Liver (tissue), 9 donors: ENCODE results near the gene CNST. TPM values are rescaled to one million over a fixed set of nuclear protein-coding genes. Genes with fewer than 3 reads are reported as not detected.

Experiments
- DNase-seq: peaks from one replicate; pipeline ENCODE4 v3.0.0-alpha.2; 2017; ENCODE audit warnings: low spot score
- H3K27ac ChIP-seq, 2 donors: one replicate each; pipeline ENCODE4 v1.7.0; 2013; ENCODE audit warnings: inconsistent platforms in 2 of 2, low read length in 2 of 2, control low read depth in 1 of 2, low read depth in 1 of 2, mild to moderate bottlenecking in 1 of 2
- H3K27me3 ChIP-seq, 4 donors: one replicate each; pipeline versions ENCODE4 v1.6.1 to v1.7.0; 2013; ENCODE audit warnings: low read length in 3 of 4, inconsistent platforms in 1 of 4, mild to moderate bottlenecking in 1 of 4, moderate library complexity in 1 of 4; ENCODE audit not compliant: control insufficient read depth in 4 of 4, insufficient read depth in 4 of 4
- H3K36me3 ChIP-seq, 4 donors: one replicate each; pipeline versions ENCODE4 v1.6.1 to v1.7.0; 2013; ENCODE audit warnings: low read length in 3 of 4, mild to moderate bottlenecking in 3 of 4, low read depth in 1 of 4, moderate library complexity in 1 of 4; ENCODE audit not compliant: control insufficient read depth in 4 of 4, insufficient read depth in 3 of 4
- H3K4me1 ChIP-seq, 4 donors: one replicate each; pipeline versions ENCODE4 v1.6.1 to v1.7.0; 2013; ENCODE audit warnings: low read length in 3 of 4, mild to moderate bottlenecking in 3 of 4, moderate library complexity in 1 of 4; ENCODE audit not compliant: control insufficient read depth in 4 of 4, insufficient read depth in 4 of 4
- H3K4me3 ChIP-seq, 3 donors: one replicate each; pipeline versions ENCODE4 v1.6.1 to v1.7.0; 2013; ENCODE audit warnings: low read length in 3 of 3, control low read depth in 1 of 3, low read depth in 1 of 3, mild to moderate bottlenecking in 1 of 3
- H3K9ac ChIP-seq, 2 donors: one replicate each; pipeline ENCODE4 v1.7.0; 2013; ENCODE audit warnings: low read length in 2 of 2, mild to moderate bottlenecking in 2 of 2, moderate library complexity in 2 of 2, control low read depth in 1 of 2, low read depth in 1 of 2
- H3K9me3 ChIP-seq, 4 donors: one replicate each; pipeline versions ENCODE4 v1.6.1 to v1.7.0; 2013; ENCODE audit warnings: low read length in 3 of 4; ENCODE audit not compliant: control insufficient read depth in 4 of 4
- GABPA ChIP-seq, 2 donors: IDR thresholded peaks in 1 of 2; conservative IDR thresholded peaks in 1 of 2; 2 replicates each; pipeline ENCODE4 v1.6.1; 2016; ENCODE audit warnings: antibody characterized with exemption in 2 of 2, mild to moderate bottlenecking in 1 of 2, moderate library complexity in 1 of 2
- HNF4A ChIP-seq, 2 donors: conservative IDR thresholded peaks; 2 replicates each; pipeline ENCODE4 v1.6.1; 2016; ENCODE audit warnings: antibody characterized with exemption in 2 of 2, mild to moderate bottlenecking in 2 of 2
- JUND ChIP-seq, 2 donors: IDR thresholded peaks; 2 replicates each; pipeline ENCODE4 v1.6.1; 2016; ENCODE audit warnings: antibody characterized with exemption in 2 of 2
- NR2F2 ChIP-seq: IDR thresholded peaks from 2 replicates; pipeline ENCODE4 v1.6.1; 2016; ENCODE audit warnings: antibody characterized with exemption
- RAD21 ChIP-seq, 2 donors: IDR thresholded peaks; 2 replicates each; pipeline ENCODE4 v1.6.1; 2016; ENCODE audit warnings: antibody characterized with exemption in 2 of 2, mild to moderate bottlenecking in 2 of 2
- RXRA ChIP-seq, 2 donors: IDR thresholded peaks; 2 replicates each; pipeline ENCODE4 v1.6.1; 2017 to 2018; ENCODE audit warnings: antibody characterized with exemption in 2 of 2, mild to moderate bottlenecking in 1 of 2
- YY1 ChIP-seq: IDR thresholded peaks from 2 replicates; pipeline ENCODE4 v1.6.1; 2016; ENCODE audit warnings: antibody characterized with exemption, mild to moderate bottlenecking
- WGBS: extraction: QIAGEN DNeasy Blood & Tissue Kit; methylation state at CpG from one replicate; pipeline ENCODE4 v1.1.7; 2013; 5-methylcytosine and 5-hydroxymethylcytosine counted together
- polyA plus RNA-seq, 2 donors: library from polyadenylated mRNA; stranded (reverse) in 1 of 2; unstranded in 1 of 2; fragments of 200-250 nt in 1 of 2; fragments of >200 nt in 1 of 2; fragmentation: Nextera tagmentation in 1 of 2; extraction: Ambion mirVana in 1 of 2; gene quantifications; one replicate each; pipeline versions ENCODE4 v1.2.1 to v1.2.3, GENCODE V29; 2013 to 2015
- total RNA-seq, 2 donors: library from RNA; depleted of rRNA; stranded (reverse); fragments of >200 nt; gene quantifications; one replicate each; pipeline ENCODE4 v1.2.3, GENCODE V29; 2014
- TF ChIP-seq, protein P1 (sequence below): IDR thresholded peaks from 2 replicates; pipeline ENCODE4 v1.6.1; 2016; ENCODE audit warnings: antibody characterized with exemption
- TF ChIP-seq, protein P2 (sequence below): IDR thresholded peaks from 2 replicates; pipeline ENCODE4 v1.6.1; 2016; ENCODE audit warnings: antibody characterized with exemption
- TF ChIP-seq, protein P3 (sequence below): fragments of 150-350 bp; IDR thresholded peaks from 2 replicates; pipeline ENCODE4 v1.5.1; 2017; ENCODE audit warnings: improper control_type of control experiment, low read depth, low read length; ENCODE audit not compliant: missing input control
- TF ChIP-seq, protein P4 (sequence below): IDR thresholded peaks from 2 replicates; pipeline ENCODE4 v1.6.1; 2016; ENCODE audit warnings: antibody characterized with exemption
- donor health status: healthy.
- donor health status: healthy.
- donor health status: healthy.
- donor health status: healthy.
- donor health status: healthy.

The CNST gene
- total and polyA plus RNA-seq, 4 donors, result 6.1 to 36.3 (median 12.1) TPM

DNA sequence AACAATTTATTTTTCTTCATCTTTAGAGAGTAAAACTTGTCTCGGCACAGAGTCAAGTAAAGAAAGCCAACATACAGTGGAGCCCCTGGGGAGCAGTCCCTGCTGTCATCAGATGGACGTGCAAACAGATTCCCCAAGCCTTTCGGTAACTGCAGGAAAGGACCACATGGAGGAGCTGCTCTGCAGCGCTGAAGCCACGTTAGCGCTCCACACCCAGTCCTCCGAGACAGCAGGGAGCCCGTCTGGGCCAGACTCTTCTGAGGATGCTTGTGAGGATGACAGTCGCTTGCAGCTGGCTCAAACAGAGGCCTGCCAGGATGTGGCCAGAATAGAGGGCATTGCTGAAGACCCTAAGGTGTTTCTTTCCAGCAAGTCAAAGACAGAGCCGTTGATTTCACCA, 80.9 kb downstream of the CNST start:
- Histone ChIP-seq H3K4me3 (no peak overlapping the region), H3K27me3 (no peaks in the 10 kb centered on the region), H3K9me3 (no peaks in the 10 kb centered on the region), H3K27ac (no peak overlapping the region), H3K36me3 (peaks cover 5 to 52% (median 35%) of the 10 kb centered on the region in 4 donors), H3K4me1 (no peaks in the 10 kb centered on the region), H3K9ac (no peak overlapping the region)
- WGBS, result 73% methylated on average over 10 of the region's 10 CpGs
- TF ChIP-seq RAD21 (IDR thresholded peaks at IDR 0.05) (peak; percentile 36 to 57), NR2F2 (no peak)
- DNase-seq, result no peak

DNA sequence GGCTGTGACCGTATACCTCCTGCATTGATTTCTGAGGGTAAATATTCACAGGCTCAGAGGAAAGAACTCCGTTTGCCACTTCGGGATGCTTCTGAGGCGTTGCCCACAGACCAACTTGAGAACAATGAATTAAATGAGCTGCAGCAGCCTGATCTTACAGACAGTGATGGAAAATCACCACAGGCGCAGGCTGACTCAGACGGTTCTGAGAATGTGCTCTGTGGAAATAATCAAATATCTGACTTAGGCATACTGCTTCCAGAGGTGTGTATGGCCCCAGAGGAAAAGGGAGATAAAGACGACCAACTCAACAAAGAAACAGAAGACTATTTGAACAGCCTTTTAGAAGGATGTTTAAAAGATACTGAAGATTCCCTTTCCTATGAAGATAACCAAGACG, 81.3 kb downstream of the CNST start:
- H3K36me3 ChIP-seq, result peaks cover 5 to 50% (median 35%) of the 10 kb centered on the region in 4 donors
- TF ChIP-seq RAD21 (IDR thresholded peaks at IDR 0.05), result no peak
- no peak for TF ChIP-seq YY1
- no peak for TF ChIP-seq RXRA (IDR thresholded peaks at IDR 0.05)

DNA sequence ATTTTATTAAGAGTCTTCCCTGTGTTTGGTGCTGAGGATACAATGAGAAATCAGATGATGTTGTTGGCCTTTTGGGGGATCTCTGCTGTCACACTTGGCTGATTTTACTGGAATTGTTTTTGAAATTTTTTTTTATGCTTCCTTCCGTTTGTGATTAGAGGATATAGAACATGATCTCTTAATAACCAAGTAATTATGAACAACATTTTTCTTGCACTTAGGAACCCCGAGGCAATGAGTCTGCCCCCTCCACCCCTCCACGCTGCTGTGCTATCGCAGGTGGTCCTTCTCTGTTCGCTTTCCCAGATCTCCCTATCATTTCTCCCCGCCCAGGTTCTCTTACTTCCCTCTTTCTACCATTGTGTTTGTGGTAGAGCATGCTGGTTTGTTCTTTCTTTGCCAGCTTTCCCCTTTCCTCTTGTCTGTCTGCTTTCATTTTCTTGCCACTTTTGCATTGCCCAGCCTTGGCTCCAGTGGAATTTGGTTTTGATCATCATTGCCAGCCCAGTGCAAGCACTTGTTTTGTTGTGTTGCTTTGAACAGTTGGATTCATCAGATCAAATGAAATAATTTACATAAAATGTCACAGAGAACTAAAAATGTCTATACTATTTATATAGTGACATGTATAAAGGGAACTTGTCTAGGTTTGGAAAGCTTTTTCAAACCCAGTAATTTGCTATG, 84.9 kb downstream of the CNST start:
- TF ChIP-seq YY1 (no peak), GABPA (IDR thresholded peaks at IDR 0.05 in 1 of 2, conservative IDR thresholded peaks at IDR 0.05 in 1 of 2) (no peak), HNF4A (conservative IDR thresholded peaks at IDR 0.05) (no peak), JUND (IDR thresholded peaks at IDR 0.05) (no peak), RXRA (IDR thresholded peaks at IDR 0.05) (no peak)
- TF ChIP-seq, protein P1, sequence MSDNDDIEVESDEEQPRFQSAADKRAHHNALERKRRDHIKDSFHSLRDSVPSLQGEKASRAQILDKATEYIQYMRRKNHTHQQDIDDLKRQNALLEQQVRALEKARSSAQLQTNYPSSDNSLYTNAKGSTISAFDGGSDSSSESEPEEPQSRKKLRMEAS, result no peak
- TF ChIP-seq, protein P2, sequence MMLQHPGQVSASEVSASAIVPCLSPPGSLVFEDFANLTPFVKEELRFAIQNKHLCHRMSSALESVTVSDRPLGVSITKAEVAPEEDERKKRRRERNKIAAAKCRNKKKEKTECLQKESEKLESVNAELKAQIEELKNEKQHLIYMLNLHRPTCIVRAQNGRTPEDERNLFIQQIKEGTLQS, result no peak
- TF ChIP-seq, protein P3, sequence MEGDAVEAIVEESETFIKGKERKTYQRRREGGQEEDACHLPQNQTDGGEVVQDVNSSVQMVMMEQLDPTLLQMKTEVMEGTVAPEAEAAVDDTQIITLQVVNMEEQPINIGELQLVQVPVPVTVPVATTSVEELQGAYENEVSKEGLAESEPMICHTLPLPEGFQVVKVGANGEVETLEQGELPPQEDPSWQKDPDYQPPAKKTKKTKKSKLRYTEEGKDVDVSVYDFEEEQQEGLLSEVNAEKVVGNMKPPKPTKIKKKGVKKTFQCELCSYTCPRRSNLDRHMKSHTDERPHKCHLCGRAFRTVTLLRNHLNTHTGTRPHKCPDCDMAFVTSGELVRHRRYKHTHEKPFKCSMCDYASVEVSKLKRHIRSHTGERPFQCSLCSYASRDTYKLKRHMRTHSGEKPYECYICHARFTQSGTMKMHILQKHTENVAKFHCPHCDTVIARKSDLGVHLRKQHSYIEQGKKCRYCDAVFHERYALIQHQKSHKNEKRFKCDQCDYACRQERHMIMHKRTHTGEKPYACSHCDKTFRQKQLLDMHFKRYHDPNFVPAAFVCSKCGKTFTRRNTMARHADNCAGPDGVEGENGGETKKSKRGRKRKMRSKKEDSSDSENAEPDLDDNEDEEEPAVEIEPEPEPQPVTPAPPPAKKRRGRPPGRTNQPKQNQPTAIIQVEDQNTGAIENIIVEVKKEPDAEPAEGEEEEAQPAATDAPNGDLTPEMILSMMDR, result no peak
- TF ChIP-seq, protein P4, sequence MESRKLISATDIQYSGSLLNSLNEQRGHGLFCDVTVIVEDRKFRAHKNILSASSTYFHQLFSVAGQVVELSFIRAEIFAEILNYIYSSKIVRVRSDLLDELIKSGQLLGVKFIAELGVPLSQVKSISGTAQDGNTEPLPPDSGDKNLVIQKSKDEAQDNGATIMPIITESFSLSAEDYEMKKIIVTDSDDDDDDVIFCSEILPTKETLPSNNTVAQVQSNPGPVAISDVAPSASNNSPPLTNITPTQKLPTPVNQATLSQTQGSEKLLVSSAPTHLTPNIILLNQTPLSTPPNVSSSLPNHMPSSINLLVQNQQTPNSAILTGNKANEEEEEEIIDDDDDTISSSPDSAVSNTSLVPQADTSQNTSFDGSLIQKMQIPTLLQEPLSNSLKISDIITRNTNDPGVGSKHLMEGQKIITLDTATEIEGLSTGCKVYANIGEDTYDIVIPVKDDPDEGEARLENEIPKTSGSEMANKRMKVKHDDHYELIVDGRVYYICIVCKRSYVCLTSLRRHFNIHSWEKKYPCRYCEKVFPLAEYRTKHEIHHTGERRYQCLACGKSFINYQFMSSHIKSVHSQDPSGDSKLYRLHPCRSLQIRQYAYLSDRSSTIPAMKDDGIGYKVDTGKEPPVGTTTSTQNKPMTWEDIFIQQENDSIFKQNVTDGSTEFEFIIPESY, result no peak
- 83% methylated on average over 6 of the region's 6 CpGs for WGBS
- H3K4me1 ChIP-seq, result no peaks in the 10 kb centered on the region
- no peaks in the 10 kb centered on the region for H3K27me3 ChIP-seq
- no peak for DNase-seq
- peaks cover 4 to 44% (median 36%) of the 10 kb centered on the region in 4 donors for H3K36me3 ChIP-seq
- H3K27ac ChIP-seq, result no peak overlapping the region
- H3K9ac ChIP-seq, result no peak overlapping the region
- no peak overlapping the region for H3K4me3 ChIP-seq
- no peaks in the 10 kb centered on the region for H3K9me3 ChIP-seq

More for the DNA sequence above, 81.3 kb downstream of the CNST start:
- H3K27ac ChIP-seq, result no peak overlapping the region
- no peaks in the 10 kb centered on the region for H3K4me1 ChIP-seq
- H3K9ac ChIP-seq, result no peak overlapping the region
- H3K4me3 ChIP-seq, result no peak overlapping the region
- DNase-seq, result no peak
- H3K27me3 ChIP-seq, result no peaks in the 10 kb centered on the region
- WGBS, result 81% methylated on average over 8 of the region's 8 CpGs
- H3K9me3 ChIP-seq, result no peaks in the 10 kb centered on the region
